Stimulated activated CD8-positive, alpha-beta memory T cell treated with anti-CD3 and anti-CD28 coated beads, Interleukin-7, amount 100 ng/mL, for 48 hours (primary cell): ENCODE data around the gene ROBO3.

ENCODE experiments used
- DNase-seq, 2 donors: peaks; one replicate each; pipeline ENCODE4 v3.0.0-alpha.2; 2020; ENCODE audit warnings: low read depth in 1 of 2; ENCODE audit errors: extremely low read depth in 1 of 2

ROBO3 gene

DNA sequence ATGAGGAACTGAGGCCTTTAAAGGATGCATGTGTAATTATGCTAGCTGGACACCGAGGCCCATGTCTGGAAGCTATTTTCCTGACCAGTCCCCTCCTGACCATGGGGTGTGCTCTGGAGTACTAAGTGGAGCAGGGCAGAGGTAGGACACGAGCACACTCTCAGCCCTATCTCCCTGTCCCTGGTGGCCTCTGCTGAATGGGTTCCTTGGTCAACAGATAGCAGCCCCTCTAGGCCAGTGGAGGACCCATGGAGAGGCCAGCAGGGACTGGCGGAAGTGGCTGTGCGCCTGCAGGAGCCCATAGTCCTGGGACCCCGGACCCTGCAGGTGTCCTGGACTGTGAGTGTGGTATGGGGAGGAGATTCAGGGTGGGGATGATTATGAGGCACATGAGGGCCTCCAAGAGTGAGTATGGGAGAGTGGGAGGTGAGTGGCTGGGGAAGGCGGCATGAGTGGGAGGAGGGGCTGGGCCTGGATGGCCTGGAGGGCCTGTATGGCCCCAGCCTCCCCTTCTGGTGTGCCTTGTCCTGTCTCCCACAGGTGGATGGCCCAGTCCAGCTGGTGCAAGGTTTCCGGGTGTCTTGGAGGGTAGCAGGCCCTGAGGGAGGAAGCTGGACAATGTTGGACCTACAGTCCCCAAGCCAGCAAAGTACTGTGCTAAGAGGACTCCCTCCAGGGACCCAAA lies 9.5 kb downstream of the ROBO3 start:
- no peak for DNase-seq

DNA sequence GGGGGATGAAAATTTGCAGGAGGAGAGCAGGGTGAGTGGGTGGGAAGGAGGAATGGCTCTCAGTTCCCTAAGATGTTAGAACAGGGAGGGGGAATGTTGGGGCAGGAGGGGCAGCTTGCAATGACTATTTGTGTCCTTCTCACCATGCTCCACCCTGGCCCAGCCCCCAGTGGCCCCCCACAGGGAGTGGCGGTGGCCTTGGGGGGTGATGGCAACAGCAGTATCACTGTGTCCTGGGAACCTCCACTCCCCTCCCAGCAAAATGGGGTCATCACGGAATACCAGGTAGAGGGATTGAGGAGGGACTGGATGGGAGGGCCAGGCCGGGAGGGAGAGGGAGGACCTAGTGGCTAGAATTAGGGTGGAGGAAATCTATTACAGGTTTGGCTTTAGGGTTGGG lies 10.2 kb downstream of the ROBO3 start:
- no peak for DNase-seq

DNA sequence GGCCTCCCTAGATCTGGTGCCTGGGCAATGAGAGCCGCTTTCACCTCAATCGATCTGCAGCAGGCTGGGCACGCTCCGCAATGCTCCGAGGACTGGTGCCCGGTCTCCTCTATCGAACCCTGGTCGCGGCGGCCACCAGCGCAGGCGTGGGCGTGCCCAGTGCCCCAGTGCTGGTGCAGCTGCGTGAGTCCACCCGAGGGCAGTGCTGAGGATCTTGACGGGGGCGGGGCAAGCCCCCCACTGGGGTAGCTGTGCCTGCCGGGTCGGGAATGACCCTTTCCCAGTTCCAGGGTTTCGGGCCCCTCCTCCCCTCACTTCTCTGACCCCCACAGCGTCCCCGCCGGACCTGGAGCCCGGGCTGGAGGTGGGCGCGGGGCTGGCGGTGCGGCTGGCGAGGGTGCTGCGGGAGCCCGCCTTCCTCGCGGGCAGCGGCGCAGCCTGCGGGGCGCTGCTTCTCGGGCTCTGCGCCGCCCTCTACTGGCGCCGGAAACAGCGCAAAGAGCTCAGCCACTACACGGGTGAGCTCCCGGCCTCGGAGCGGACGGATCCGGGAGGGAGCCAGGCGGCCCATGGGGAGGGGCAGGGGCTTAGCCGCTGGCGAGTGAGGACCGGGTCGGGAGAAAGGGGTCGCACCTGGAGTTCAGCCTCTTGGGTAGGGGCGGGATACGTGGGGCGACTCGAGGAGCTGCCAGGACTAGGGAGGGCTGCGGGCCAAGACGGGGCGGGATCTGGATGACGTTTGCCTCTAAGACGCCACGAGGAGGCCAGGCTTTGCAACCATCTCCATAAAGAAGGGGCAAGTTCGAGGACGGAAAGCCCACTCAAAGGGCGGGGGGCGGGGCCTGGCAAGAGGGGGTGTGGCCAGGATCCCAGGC lies 10.9 kb downstream of the ROBO3 start:
- peak; percentile 55 to 76 for DNase-seq

DNA sequence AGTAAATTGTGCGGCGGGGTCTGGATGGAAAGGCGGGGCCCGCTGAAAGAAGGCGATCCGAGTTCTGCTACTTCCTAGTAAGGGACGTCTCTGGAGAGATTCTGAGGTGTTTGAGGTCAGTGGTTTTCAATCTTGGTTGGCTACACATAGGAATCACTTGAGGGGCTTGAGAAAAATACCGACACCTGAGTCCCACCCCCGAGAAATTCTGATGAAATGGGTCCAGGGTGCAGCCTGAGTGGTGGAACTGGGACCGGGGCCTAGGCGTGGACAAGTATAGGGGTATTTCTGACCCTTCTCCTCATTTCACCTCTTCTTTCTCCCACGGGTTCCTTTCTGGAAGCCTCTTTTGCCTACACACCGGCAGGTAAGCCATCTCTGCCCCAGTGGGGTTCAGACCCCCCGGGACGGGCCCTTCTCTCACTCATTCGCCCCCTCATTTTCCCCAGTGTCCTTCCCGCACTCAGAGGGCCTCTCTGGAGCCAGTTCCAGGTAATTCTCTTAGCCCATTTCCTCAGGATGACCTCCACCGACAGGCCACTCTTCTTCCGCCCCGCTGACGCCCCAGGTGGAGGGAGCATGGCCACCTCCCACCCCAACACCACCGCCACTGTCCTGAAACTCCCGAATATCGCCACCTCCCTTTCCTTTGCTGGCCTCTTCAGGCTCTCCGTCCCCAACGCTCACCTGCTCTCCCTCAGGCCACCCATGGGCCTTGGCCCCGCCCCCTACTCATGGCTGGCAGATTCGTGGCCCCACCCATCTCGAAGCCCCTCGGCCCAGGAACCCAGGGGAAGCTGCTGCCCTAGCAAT lies 11.8 kb downstream of the ROBO3 start:
- no peak for DNase-seq

DNA sequence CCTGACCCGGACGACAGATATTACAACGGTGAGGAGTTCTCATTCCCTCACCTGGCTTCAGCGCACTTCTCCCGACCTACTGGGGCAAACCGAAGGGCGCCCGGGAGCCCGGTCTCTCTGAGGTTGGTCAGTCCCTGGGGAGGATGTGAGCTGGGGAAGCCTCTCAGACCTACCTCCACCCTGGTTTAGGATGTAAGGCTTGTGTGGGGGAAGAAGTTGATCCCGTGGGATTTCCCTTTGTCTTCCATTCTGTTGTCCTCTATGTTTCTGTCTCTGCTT lies 12.3 kb downstream of the ROBO3 start:
- DNase-seq = no peak

DNA sequence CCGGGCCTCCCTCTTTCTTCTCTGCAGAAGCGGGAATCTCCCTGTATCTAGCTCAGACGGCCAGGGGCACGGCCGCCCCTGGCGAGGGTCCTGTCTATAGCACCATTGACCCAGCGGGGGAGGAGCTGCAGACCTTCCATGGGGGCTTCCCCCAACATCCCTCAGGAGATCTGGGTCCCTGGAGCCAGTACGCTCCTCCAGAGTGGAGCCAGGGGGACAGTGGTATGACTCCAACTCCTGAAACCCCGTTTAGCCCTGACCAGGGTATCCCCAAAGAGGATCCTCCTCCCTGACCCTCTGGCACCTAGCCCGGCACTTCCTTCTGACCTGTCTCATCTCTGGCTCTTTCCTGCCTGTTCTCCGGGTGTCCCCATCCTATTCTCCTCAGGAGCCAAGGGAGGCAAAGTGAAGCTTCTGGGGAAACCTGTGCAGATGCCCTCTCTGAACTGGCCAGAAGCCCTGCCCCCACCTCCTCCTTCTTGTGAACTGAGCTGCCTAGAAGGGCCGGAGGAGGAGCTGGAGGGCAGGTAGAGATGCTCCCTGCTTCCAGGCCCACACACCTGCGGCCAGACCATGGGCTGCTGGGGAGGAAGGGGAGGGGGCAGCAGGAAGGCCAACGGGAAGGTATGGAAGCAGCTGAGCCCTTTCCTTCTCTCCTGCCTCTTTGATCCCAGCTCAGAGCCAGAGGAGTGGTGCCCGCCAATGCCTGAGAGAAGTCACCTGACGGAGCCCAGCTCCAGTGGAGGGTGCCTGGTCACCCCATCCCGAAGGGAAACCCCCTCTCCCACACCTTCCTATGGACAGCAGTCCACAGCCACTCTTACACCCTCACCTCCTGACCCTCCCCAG lies 12.9 kb downstream of the ROBO3 start:
- DNase-seq = no peak

DNA sequence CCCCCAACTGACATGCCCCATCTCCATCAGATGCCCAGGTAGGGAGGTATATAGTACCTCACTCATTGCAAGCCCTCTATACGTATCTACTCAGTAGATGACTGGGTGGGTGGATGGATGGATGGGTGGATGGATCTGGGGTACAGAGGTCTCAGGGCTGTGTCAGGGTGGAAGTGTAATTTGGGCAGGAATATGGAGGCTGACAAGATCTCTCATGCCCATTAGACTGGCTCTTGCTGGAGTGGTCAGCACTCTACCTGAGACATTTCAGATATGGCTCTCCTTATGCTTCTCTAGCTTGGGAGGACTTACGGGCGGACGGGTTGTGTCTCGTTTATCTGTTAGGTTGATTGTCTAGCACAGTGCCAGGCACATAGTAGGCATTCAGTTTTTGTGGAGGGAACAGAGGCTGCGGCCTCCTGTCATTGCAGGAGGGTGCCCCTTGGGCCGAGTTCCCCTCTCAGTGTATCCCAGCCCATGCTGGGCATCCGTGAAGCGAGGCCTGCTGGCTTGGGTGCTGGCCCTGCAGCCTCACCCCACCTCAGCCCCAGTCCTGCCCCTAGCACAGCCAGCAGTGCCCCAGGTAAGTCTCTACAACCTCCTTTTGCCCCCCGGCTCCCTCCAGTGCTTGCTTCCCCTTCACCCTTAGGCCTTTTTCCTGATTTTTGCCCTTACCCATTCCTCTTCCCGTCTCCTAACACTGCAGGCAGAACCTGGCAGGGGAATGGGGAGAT lies 13.7 kb downstream of the ROBO3 start:
- DNase-seq = no peak

DNA sequence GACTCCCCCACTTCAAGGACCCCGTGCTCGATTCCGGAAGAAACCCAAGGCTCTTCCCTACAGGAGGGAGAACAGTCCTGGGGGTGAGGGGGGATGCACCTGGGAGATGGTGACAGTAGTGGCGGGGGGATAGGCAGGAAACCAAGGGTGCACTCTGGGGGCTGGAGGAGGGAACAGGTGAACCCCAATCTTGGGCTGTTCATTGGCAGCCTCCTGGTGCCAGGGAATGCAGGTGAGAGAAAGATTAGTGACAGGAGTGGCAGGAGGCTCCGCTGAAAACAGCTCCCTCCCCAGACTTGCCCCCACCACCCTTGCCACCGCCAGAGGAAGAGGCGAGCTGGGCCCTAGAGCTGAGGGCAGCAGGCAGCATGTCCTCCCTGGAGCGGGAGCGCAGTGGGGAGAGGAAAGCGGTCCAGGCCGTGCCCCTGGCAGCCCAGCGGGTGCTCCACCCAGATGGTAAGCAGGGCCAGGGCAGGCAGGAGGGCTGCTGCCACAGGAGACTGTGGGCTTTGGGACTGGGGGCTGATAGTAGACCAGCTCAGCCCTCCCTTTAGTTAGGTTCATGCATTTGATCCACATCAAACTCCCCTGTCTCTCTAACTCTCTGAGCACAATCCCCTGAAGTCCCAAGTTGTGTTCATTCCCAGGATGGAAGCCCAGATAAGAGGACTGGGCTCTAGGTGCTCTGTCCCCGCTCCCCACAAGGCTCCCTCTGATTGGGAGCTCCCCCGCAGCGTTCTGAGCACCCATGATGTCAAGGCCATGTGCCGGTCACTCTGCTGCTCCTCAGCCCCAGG lies 14.5 kb downstream of the ROBO3 start:
- DNase-seq = no peak

DNA sequence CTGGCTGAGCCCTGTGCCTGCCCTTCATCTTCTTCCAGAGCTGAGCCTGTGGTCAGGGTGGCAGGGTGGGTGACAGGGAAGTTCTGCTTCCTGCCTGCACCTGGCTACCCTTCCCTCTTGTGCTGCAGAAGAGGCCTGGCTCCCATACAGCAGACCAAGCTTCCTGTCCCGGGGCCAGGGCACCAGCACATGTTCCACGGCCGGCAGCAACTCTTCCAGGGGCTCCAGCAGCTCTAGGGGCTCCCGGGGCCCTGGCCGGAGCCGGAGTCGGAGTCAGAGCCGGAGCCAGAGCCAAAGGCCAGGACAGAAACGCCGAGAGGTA lies 15.0 kb downstream of the ROBO3 start:
- no peak for DNase-seq

DNA sequence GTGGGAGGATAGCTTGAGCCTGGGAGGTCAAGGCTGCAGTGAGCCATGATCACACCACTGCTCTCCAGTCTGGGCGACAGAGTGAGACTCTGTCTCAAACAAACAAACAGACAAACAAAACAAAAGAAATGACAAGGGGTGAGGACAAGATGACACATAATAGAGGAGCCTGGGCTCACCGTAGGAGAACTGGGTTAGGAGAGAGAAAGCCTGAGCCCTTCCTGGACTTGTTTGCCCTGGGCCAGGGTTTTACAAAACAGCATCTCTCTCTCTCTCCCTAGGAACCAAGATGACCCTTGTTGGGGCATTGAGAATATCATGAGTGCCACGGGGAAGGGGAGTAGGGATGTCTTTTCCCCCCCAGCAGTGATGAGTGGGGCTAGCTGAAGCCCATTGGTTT lies 15.7 kb downstream of the ROBO3 start:
- DNase-seq = no peak

DNA sequence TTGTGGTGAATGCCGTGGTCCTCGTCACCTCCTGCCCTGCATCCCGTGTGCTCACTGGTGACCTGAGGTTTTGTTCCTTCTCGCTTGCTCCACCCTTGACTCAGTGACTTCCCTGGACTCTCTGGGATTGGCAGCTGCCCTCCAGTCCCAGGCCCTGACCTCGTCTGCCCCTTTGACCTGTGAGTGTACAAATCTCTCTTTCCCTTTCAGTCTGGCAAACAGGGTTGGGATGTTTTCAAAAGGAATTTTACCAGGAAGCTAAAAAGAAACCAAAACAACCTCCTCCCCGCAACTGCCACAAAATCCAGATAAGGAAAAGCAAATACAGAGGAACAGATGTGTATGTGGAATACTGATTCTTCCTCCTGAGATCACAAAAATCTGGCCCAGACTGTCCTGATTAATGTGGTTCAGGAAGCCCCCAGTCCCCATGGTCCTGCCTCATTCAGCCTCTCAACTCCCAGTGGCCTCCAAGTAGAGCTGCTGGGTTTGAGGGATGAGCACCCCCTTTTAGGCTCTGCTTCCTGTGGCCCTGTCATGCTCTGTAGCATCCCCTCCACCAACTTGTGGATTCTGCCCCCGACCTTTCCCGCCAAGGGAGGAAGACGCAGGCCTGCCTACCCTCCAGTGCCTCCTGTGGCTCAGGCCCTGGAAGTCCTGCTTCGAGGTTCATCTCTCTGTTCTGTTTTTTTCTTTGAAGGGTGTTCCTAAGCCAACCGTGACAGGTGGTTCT lies 17.3 kb downstream of the ROBO3 start:
- no peak for DNase-seq

DNA sequence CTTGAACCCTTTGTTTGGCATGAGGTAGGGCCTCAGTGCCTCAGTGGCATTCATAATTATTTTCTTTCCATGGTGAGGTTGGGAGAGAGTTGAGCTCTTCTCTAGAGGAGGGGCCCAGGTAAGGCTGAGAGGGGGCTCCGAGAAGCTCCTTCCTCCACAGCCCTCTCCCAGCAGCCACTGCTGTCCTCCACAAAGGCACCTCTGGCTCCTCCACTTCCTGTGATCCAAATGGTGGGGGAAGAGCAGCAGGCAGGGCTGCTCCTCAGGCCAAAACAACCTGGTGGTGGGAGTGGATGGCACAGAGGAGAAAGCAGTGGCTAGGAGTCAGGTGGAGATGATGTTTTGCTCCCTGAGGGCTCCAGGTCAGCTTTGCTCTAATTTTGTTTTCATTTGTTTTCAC lies 19.1 kb downstream of the ROBO3 start:
- no peak for DNase-seq

DNA sequence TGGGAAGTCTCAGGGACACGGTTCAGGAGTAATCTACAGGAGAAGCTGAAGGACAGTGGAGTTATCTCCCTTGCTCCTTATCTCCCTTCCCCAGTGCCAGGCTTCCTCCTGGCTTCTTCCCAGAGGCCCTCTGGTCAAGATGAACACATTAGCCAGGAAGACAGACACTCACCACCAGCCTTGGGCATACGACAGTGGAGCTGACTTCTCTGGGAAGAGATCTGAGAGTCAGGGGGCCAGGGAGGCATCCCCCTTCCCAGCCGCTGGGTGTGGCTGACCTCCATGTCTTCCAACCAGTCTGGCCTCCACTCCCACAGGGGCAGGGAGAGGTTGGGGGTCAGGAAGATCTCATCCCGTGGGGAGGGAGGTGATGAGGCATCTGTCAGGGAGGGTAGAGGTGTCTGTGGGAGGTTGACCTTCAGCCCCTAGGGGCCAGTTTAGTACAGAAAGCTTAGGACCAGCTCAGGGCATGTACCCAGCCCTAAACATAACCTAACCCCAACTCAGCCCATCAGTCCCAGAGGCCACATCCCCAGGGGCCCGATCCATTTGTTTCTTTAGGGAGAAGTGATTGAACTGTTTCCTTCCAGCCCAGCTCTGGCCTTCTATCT lies 19.7 kb downstream of the ROBO3 start:
- no peak for DNase-seq

DNA sequence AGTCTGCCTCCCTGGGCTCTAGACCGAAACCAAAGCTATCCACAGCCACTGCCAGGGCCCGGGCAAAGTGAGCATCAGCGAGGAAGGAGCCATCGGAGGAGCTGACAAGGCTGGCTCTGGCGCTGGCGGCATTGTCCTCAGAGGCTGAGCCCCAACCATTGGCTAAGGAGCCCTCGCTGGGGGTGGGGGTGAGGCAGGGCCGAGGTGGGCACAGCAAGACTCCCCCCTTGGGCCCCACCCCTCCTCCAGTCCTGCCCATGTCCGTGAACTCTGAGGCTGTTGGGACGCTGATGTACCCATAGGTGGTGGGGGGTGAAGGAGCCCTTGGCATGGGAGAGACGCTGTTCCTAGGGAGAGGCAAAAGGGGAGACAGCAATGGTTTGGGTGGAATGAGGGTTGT lies 21.2 kb downstream of the ROBO3 start:
- DNase-seq = no peak

DNA sequence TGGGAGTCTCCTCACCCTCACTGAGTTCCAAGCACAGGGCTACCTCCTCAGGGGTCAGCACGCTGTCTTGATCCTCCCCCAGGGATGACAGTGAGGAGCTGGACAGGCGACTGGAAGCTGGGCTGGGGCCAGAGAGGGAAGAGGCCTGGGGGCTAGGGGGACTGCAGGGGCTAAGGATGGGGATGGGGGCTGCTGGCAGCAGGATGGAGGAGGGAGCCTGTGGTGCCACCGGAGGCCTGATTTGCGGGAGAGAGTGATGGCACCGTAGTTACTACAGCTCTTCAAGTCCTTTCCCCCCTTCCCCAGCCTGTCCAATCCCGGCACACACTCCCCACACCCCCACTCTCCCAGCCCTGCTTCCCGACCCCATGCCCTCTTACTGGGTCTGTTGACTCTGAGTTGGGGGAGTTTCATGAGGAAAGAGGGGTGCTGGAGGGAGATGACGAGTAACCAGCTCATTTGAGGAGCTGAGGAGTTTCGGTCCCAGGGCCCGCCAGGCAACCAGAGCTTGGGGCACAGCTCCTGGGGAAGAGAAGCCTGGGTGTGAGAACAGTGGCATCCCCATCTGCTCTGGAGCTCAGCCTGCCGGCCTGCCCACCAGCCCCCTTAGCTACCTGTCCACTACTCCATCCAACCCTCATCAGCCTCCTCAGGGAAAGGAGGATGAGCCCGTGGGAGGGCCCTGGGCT lies 21.9 kb downstream of the ROBO3 start:
- DNase-seq = no peak

DNA sequence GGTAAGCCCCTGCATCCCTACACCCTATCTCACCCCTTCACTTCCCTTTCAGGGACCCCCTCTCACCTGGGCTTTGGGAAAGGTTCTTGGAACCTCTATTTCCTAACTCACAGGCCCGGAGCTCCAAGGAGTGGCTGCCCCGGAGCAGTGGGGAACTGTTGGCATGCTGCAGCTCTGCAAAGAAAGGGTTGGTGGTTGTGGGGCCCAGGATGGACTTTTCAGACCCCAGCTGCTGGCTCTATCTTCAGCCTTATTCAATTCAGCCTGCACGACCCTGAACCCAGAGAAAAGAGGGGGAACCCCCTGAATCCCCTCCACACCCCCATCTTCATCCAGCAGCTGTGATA lies 22.4 kb downstream of the ROBO3 start:
- no peak for DNase-seq

DNA sequence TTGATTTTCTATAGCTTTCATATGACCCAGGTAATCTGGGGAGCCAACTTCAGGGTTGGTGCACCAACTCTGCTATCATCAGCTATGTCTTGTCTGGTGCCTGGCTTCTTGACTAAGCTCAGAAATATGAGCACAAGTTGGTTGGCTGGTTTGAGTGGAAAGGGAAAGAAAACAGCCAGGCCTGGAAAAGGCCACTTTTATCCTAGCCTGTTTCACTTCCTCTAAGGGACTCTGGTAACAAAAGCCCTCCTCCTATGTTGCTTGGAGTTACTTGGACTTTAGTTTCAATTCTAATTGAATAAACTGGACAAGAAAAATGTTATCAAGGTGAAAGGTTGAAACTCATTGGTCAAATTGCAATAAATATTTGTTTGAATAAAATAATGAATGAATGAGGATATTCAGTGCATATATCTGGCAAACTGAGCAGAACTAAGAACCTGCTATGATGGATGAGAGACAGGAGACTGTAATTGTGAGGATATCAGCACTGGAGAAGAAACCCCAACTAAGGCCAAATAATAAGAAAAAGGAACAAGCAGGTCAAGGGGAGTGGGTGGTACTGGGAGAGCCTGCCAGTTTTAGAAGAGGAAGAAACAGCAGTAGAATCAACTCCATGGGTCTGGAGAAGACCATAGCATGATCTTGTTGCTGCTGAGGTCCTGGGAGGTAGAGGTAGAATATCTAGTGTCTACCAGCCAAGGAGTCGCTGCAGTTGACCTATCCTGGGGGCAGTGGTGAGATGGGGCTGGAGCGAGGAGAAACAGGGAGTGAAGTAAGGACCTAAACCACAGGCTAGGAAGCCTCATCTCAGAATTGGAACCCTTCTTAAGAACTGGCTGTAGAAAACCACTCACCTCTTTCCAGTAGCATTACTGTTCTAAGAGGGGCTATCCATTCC lies 24.2 kb downstream of the ROBO3 start:
- no peak for DNase-seq
